Activated CD8-positive, alpha-beta T cell treated with anti-CD3 and anti-CD28 coated beads for 36 hours (primary cell): ENCODE results near the gene TFDP1. TPM values are rescaled to one million over a fixed set of nuclear protein-coding genes. Genes with fewer than 3 reads are reported as not detected.

Experiments used
- ATAC-seq: fragments of 200-7000 bp; cut with Tn5 transposase; one replicate; pipeline ENCODE4 v1.10.0; 2021; ENCODE audit warnings: mild to moderate bottlenecking, moderate library complexity
- CTCF ChIA-PET: fragments of 350-600 bp; sonication (Branson Sonifier 250); formaldehyde crosslinking; loops from one replicate; lab custom pipeline; 2021; ENCODE audit warnings: antibody characterized with exemption; lab: Charles Lee
- POLR2A ChIA-PET: fragments of 350-600 bp; sonication (Branson Sonifier 250); formaldehyde crosslinking; loops from one replicate; lab custom pipeline; 2021; ENCODE audit warnings: antibody characterized with exemption; lab: Charles Lee
- DNase-seq: peaks from one replicate; pipeline ENCODE4 v3.0.0-alpha.2; 2020
- H3K27ac Mint-ChIP-seq: one replicate; pipeline ENCODE4 v1.8.0; 2021; ENCODE audit warnings: mild to moderate bottlenecking, mixed read lengths
- H3K27me3 Mint-ChIP-seq: one replicate; pipeline ENCODE4 v1.8.0; 2021; ENCODE audit warnings: mixed read lengths
- H3K36me3 Mint-ChIP-seq: one replicate; pipeline ENCODE4 v1.8.0; 2021; ENCODE audit warnings: low read depth, mixed read lengths
- H3K4me1 Mint-ChIP-seq: one replicate; pipeline ENCODE4 v1.8.0; 2021; ENCODE audit warnings: low read depth, mixed read lengths
- H3K4me3 Mint-ChIP-seq: one replicate; pipeline ENCODE4 v1.8.0; 2021; ENCODE audit warnings: mild to moderate bottlenecking, moderate library complexity, mixed read lengths
- H3K9me3 Mint-ChIP-seq: one replicate; pipeline ENCODE4 v1.8.0; 2021; ENCODE audit warnings: mixed read lengths
- CTCF ChIP-seq: fragments of 200-600 bp; IDR thresholded peaks from one replicate; pipeline ENCODE4 v1.8.0; 2022; ENCODE audit warnings: antibody characterized with exemption, mild to moderate bottlenecking
- intact Hi-C: fragments of 100-400 bp; cut with micrococcal nuclease; formaldehyde crosslinking; loops from one replicate; pipeline ENCODE4 v1.10.0; 2022
- total RNA-seq, 2 experiments: library from RNA; stranded (reverse); gene quantifications; one replicate each; pipeline ENCODE4 v1.2.3, GENCODE V29; 2021

The TFDP1 gene
- total RNA-seq, 2 experiments from 2014 or later, result 174 to 184 TPM

GRCh38 chr13:113663934-113664333, 79.4 kb downstream of the TFDP1 start:
- ChIA-PET POLR2A (interaction anchor here (0.6 kb wide), 1 partner anchor 410 kb away, joined by 3 read pairs; no protein-coding TSS in a partner anchor), CTCF (interaction anchor here (1.1 kb wide), 1 partner anchor 61 kb away, joined by 3 read pairs; no protein-coding TSS in a partner anchor)
- Mint-ChIP-seq H3K36me3 (no peaks in the 10 kb centered on the region), H3K27ac (no peak overlapping the region), H3K4me3 (no peak overlapping the region), H3K4me1 (no peaks in the 10 kb centered on the region), H3K27me3 (no peaks in the 10 kb centered on the region), H3K9me3 (peaks cover 13% of the 10 kb centered on the region)
- no peak for TF ChIP-seq CTCF
- no peak for DNase-seq
- no peak for ATAC-seq
- intact Hi-C loops, result no loop called here

- ATAC-seq, result no peak
- ChIA-PET POLR2A (no interaction called here), CTCF (no interaction called here)
- no peaks in the 10 kb centered on the region for H3K27me3 Mint-ChIP-seq
- intact Hi-C loops, result no loop called here
- H3K36me3 Mint-ChIP-seq, result no peaks in the 10 kb centered on the region
- no peak for TF ChIP-seq CTCF
- H3K9me3 Mint-ChIP-seq, result peaks cover 13% of the 10 kb centered on the region
- H3K4me1 Mint-ChIP-seq, result no peaks in the 10 kb centered on the region
- no peak overlapping the region for H3K27ac Mint-ChIP-seq
- no peak overlapping the region for H3K4me3 Mint-ChIP-seq
- no peak for DNase-seq
These were observed 80.4 kb downstream of the TFDP1 start for GRCh38 chr13:113664751-113665596.

- no peak for DNase-seq
- ChIA-PET CTCF (interaction anchor here (1.9 kb wide), 1 partner anchor 76 kb away, joined by 5 read pairs; no protein-coding TSS in a partner anchor), POLR2A (no interaction called here)
- TF ChIP-seq CTCF, result no peak
- Mint-ChIP-seq H3K4me1 (no peaks in the 10 kb centered on the region), H3K27ac (no peak overlapping the region), H3K9me3 (peaks cover 11% of the 10 kb centered on the region), H3K4me3 (no peak overlapping the region), H3K27me3 (no peaks in the 10 kb centered on the region), H3K36me3 (no peaks in the 10 kb centered on the region)
- intact Hi-C loops, result no loop called here
- ATAC-seq, result no peak
These were observed 81.2 kb downstream of the TFDP1 start for GRCh38 chr13:113665597-113666328.

GRCh38 chr13:113666329-113666670, 81.7 kb downstream of the TFDP1 start:
- ATAC-seq (no peak), DNase-seq (no peak)
- H3K4me1 Mint-ChIP-seq, result no peaks in the 10 kb centered on the region
- no peak for TF ChIP-seq CTCF
- peaks cover 5% of the 10 kb centered on the region for H3K9me3 Mint-ChIP-seq
- ChIA-PET POLR2A (no interaction called here), CTCF (interaction anchor here (1.9 kb wide), 1 partner anchor 76 kb away, joined by 5 read pairs; no protein-coding TSS in a partner anchor)
- no peaks in the 10 kb centered on the region for H3K36me3 Mint-ChIP-seq
- intact Hi-C loops, result no loop called here
- H3K27ac Mint-ChIP-seq, result no peak overlapping the region
- H3K27me3 Mint-ChIP-seq, result no peaks in the 10 kb centered on the region
- H3K4me3 Mint-ChIP-seq, result no peak overlapping the region
